CD14-positive monocyte (primary cell): Measurements from ENCODE around the gene MUC13. TPM values are rescaled to one million over a fixed set of nuclear protein-coding genes. Genes with fewer than 3 reads are reported as not detected.

Source experiments
- DNase-seq, 3 donors: peaks; one replicate each; pipeline ENCODE4 v3.0.0-alpha.2; 2011 to 2022
- H2AFZ ChIP-seq: 2 replicates; pipeline ENCODE4 v1.6.0; 2012; ENCODE audit warnings: mild to moderate bottlenecking, low read depth, low read length, inconsistent platforms; ENCODE audit not compliant: insufficient read depth, poor library complexity, severe bottlenecking
- H3K27ac ChIP-seq, 2 donors: 1 replicate in 1 of 2; 2 replicates in 1 of 2; pipeline ENCODE4 v1.5.1; 2012 to 2013; ENCODE audit warnings: low read length in 2 of 2, control low read depth in 1 of 2, inconsistent platforms in 1 of 2, low read depth in 1 of 2, mild to moderate bottlenecking in 1 of 2
- H3K27me3 ChIP-seq, 2 donors: one replicate each; pipeline versions ENCODE4 v1.6.0 to v1.6.1; 2011 to 2013; ENCODE audit warnings: low read length in 2 of 2; ENCODE audit not compliant: control insufficient read depth in 2 of 2, insufficient read depth in 2 of 2
- H3K36me3 ChIP-seq, 2 donors: replicated peaks in 1 of 2; 1 replicate in 1 of 2; 2 replicates in 1 of 2; pipeline versions ENCODE4 v1.5.1 to v1.6.1; 2012 to 2013; ENCODE audit warnings: low read length in 2 of 2, control low read depth in 1 of 2, inconsistent platforms in 1 of 2, mild to moderate bottlenecking in 1 of 2; ENCODE audit not compliant: insufficient read depth in 2 of 2, control insufficient read depth in 1 of 2
- H3K4me1 ChIP-seq, 2 donors: 1 replicate in 1 of 2; 2 replicates in 1 of 2; pipeline versions ENCODE4 v1.5.1 to v1.6.1; 2012 to 2013; ENCODE audit warnings: low read length in 2 of 2, control low read depth in 1 of 2, inconsistent platforms in 1 of 2, mild to moderate bottlenecking in 1 of 2, moderate library complexity in 1 of 2; ENCODE audit not compliant: insufficient read depth in 2 of 2, control insufficient read depth in 1 of 2
- H3K4me2 ChIP-seq: replicated peaks from 2 replicates; pipeline ENCODE3; 2012; ENCODE audit warnings: low read length, moderate library complexity, mild to moderate bottlenecking; ENCODE audit not compliant: poor library complexity, severe bottlenecking; ENCODE audit errors: extremely low read depth
- H3K4me3 ChIP-seq, 3 experiments: fragments of 200-600 bp in 1 of 3; sonication (generic) in 1 of 3; replicated peaks in 1 of 3; 1 replicate in 2 of 3; 2 replicates in 1 of 3; pipeline ENCODE4 v1.5.1; 2011 to 2013; ENCODE audit warnings: low read length in 3 of 3, mild to moderate bottlenecking in 3 of 3, control low read depth in 2 of 3, low read depth in 2 of 3, inconsistent platforms in 1 of 3, moderate library complexity in 1 of 3
- H3K79me2 ChIP-seq: 2 replicates; pipeline ENCODE4 v1.6.0; 2012; ENCODE audit warnings: mild to moderate bottlenecking, control low read depth, inconsistent platforms, low read length, moderate library complexity; ENCODE audit not compliant: insufficient read depth
- H3K9ac ChIP-seq: 2 replicates; pipeline ENCODE4 v1.6.0; 2017; ENCODE audit warnings: low read length, mild to moderate bottlenecking; ENCODE audit not compliant: insufficient read depth, poor library complexity, severe bottlenecking
- H3K9me3 ChIP-seq, 2 donors: replicated peaks in 1 of 2; 1 replicate in 1 of 2; 2 replicates in 1 of 2; pipeline versions ENCODE4 v1.5.1 to v1.6.1; 2012 to 2013; ENCODE audit warnings: low read length in 2 of 2, control low read depth in 1 of 2; ENCODE audit not compliant: control insufficient read depth in 1 of 2, insufficient read depth in 1 of 2
- H4K20me1 ChIP-seq: 2 replicates; pipeline ENCODE4 v1.6.0; 2012; ENCODE audit warnings: mild to moderate bottlenecking, low read length, control low read depth, moderate library complexity; ENCODE audit not compliant: insufficient read depth
- H3K27ac Mint-ChIP-seq, 7 donors: one replicate each; pipeline ENCODE4 v1.8.0; 2020; ENCODE audit warnings: mild to moderate bottlenecking in 7 of 7, mixed read lengths in 7 of 7, moderate library complexity in 6 of 7, inconsistent platforms in 2 of 7
- H3K27me3 Mint-ChIP-seq, 3 donors: one replicate each; pipeline ENCODE4 v1.8.0; 2021 to 2022; ENCODE audit warnings: low read depth in 3 of 3, mild to moderate bottlenecking in 3 of 3, mixed read lengths in 3 of 3, moderate library complexity in 3 of 3, inconsistent platforms in 1 of 3
- H3K36me3 Mint-ChIP-seq, 2 donors: one replicate each; pipeline ENCODE4 v1.8.0; 2020; ENCODE audit warnings: mixed read lengths in 2 of 2, inconsistent platforms in 1 of 2, mild to moderate bottlenecking in 1 of 2
- H3K4me1 Mint-ChIP-seq: one replicate; pipeline ENCODE4 v1.8.0; 2020; ENCODE audit warnings: mild to moderate bottlenecking, mixed read lengths
- H3K4me3 Mint-ChIP-seq, 2 donors: one replicate each; pipeline ENCODE4 v1.8.0; 2020; ENCODE audit warnings: mild to moderate bottlenecking in 2 of 2, mixed read lengths in 2 of 2, moderate library complexity in 1 of 2
- H3K9me3 Mint-ChIP-seq, 7 donors: one replicate each; pipeline ENCODE4 v1.8.0; 2020 to 2022; ENCODE audit warnings: mixed read lengths in 7 of 7, mild to moderate bottlenecking in 6 of 7, moderate library complexity in 6 of 7, inconsistent platforms in 2 of 7
- CTCF ChIP-seq: fragments of 200-600 bp; IDR thresholded peaks from one replicate; pipeline ENCODE4 v1.8.0; 2022; ENCODE audit warnings: antibody characterized with exemption, mild to moderate bottlenecking
- WGBS: methylation state at CpG from one replicate; pipeline ENCODE4 v1.1.5; 2013; ENCODE audit warnings: missing lambda C conversion rate; ENCODE audit not compliant: insufficient coverage; 5-methylcytosine and 5-hydroxymethylcytosine counted together
- intact Hi-C, 2 donors: fragments of 100-400 bp; cut with micrococcal nuclease; formaldehyde crosslinking; loops; one replicate each; pipeline versions ENCODE4 v1.15.0 to v1.15.1; 2023
- polyA plus RNA-seq, 3 donors: library from polyadenylated mRNA; depleted of rRNA in 1 of 3; unstranded in 2 of 3; stranded (reverse) in 1 of 3; fragments of 300-500 nt in 2 of 3; fragments of >200 nt in 1 of 3; fragmentation: Illumina TruSeq in 2 of 3; gene quantifications; 1 replicate in 2 of 3; 2 replicates in 1 of 3; pipeline ENCODE4 v1.2.3, GENCODE V29; 2012 to 2021

MUC13 gene
- polyA plus RNA-seq, 3 donors, result not detected

- no peaks in the 10 kb centered on the region for H3K79me2 ChIP-seq
- Mint-ChIP-seq H3K27ac (no peak overlapping the region), H3K27me3 (no peaks in the 10 kb centered on the region), H3K9me3 (peaks cover 0 to 8% (median 1%) of the 10 kb centered on the region in 7 donors), H3K4me1 (peaks cover 40% of the 10 kb centered on the region), H3K4me3 (no peak overlapping the region), H3K36me3 (peaks cover 8 to 18% of the 10 kb centered on the region in 2 donors)
- H3K27me3 ChIP-seq, result no peaks in the 10 kb centered on the region
- H3K27ac ChIP-seq, result no peak overlapping the region
- TF ChIP-seq CTCF, result no peak
- H3K36me3 ChIP-seq, result no peaks in the 10 kb centered on the region
- H2AFZ ChIP-seq, result no peak overlapping the region
- intact Hi-C loops, result no loop called here
- H4K20me1 ChIP-seq, result no peaks in the 10 kb centered on the region
- no peak overlapping the region for H3K4me3 ChIP-seq
- DNase-seq, result no peak
- H3K9me3 ChIP-seq, result no peaks in the 10 kb centered on the region
- no peak overlapping the region for H3K9ac ChIP-seq
- peaks cover 39% of the 10 kb centered on the region in 2 donors for H3K4me1 ChIP-seq
- 89% methylated on average over 4 of the region's 5 CpGs for WGBS
- H3K4me2 ChIP-seq, result no peak overlapping the region
Measured at GRCh38 chr3:124981472-124981871, 46.9 kb upstream of the MUC13 start.

GRCh38 chr3:124978627-124979026 lies 44.1 kb upstream of the MUC13 start:
- peaks cover 0 to 8% (median 1%) of the 10 kb centered on the region in 7 donors for H3K9me3 Mint-ChIP-seq
- intact Hi-C loops, result no loop called here
- WGBS, result 100% methylated on average over 3 of the region's 7 CpGs
- Histone ChIP-seq H3K4me2 (no peak overlapping the region), H3K27me3 (no peaks in the 10 kb centered on the region), H3K4me3 (no peak overlapping the region), H3K9me3 (no peaks in the 10 kb centered on the region), H3K27ac (no peak overlapping the region), H2AFZ (no peak overlapping the region), H4K20me1 (no peaks in the 10 kb centered on the region), H3K36me3 (no peaks in the 10 kb centered on the region), H3K9ac (no peak overlapping the region), H3K79me2 (no peaks in the 10 kb centered on the region), H3K4me1 (peaks cover 10 to 11% of the 10 kb centered on the region in 2 donors)
- peaks cover 9 to 16% of the 10 kb centered on the region in 2 donors for H3K36me3 Mint-ChIP-seq
- DNase-seq, result no peak
- no peak overlapping the region for H3K27ac Mint-ChIP-seq
- H3K4me1 Mint-ChIP-seq, result peaks cover 13% of the 10 kb centered on the region
- peaks cover 0 to 3% (median 0%) of the 10 kb centered on the region in 3 donors for H3K27me3 Mint-ChIP-seq
- H3K4me3 Mint-ChIP-seq, result no peak overlapping the region
- no peak for TF ChIP-seq CTCF
